HG03460 (cell line): ENCODE measurements around the gene ERICH6B.

Source experiments
- ATAC-seq: cut with Tn5 transposase; IDR thresholded peaks from one replicate; pipeline ENCODE4 v1.9.1; 2021; ENCODE audit not compliant: unreplicated experiment

Gene ERICH6B

GRCh38 chr13:45545686-45546409, 69.7 kb downstream of the ERICH6B start:
- ATAC-seq = no peak

- ATAC-seq = no peak
Observed at GRCh38 chr13:45544520-45544919, 71.0 kb downstream of the ERICH6B start.

GRCh38 chr13:45542878-45543277, 72.7 kb downstream of the ERICH6B start:
- no peak for ATAC-seq

- ATAC-seq = no peak
Observed at GRCh38 chr13:45542391-45542790, 73.1 kb downstream of the ERICH6B start.

- no peak for ATAC-seq
Observed at GRCh38 chr13:45541806-45542205, 73.7 kb downstream of the ERICH6B start.

- ATAC-seq = no peak
Observed at GRCh38 chr13:45540864-45541263, 74.7 kb downstream of the ERICH6B start.

- no peak for ATAC-seq
Observed at GRCh38 chr13:45540195-45540594, 75.3 kb downstream of the ERICH6B start.

- ATAC-seq = no peak
Observed at GRCh38 chr13:45538382-45538781, 77.2 kb downstream of the ERICH6B start.

GRCh38 chr13:45537516-45537915, 78.0 kb downstream of the ERICH6B start:
- ATAC-seq = no peak

GRCh38 chr13:45536224-45536623, 79.3 kb downstream of the ERICH6B start:
- ATAC-seq = no peak

- no peak for ATAC-seq
Observed at GRCh38 chr13:45534604-45535003, 80.9 kb downstream of the ERICH6B start.

GRCh38 chr13:45529758-45530157, 85.8 kb downstream of the ERICH6B start:
- no peak for ATAC-seq

GRCh38 chr13:45527699-45528462, 87.7 kb downstream of the ERICH6B start:
- ATAC-seq = no peak

- ATAC-seq = no peak
Observed at GRCh38 chr13:45522571-45522970, 93.0 kb downstream of the ERICH6B start.

GRCh38 chr13:45521297-45521696, 94.2 kb downstream of the ERICH6B start:
- ATAC-seq = no peak

GRCh38 chr13:45519493-45519892, 96.0 kb downstream of the ERICH6B start:
- no peak for ATAC-seq

- ATAC-seq = no peak
Observed at GRCh38 chr13:45518525-45519245, 96.9 kb downstream of the ERICH6B start.

- ATAC-seq = no peak
Observed at GRCh38 chr13:45516757-45517156, 98.8 kb downstream of the ERICH6B start.

GRCh38 chr13:45512098-45512496, 103.4 kb downstream of the ERICH6B start:
- no peak for ATAC-seq

- ATAC-seq = no peak
Observed at GRCh38 chr13:45511310-45512097, 104.0 kb downstream of the ERICH6B start.

- ATAC-seq = no peak
Observed at GRCh38 chr13:45510672-45511071, 104.9 kb downstream of the ERICH6B start.
